SK-N-SH treated with all-trans-retinoic acid at 6 μM for 48 hours (cell line): Measurements from ENCODE around the gene MTTP.

Source experiments
- ATAC-seq: fragments of 200-7000 bp; cut with Tn5 transposase; 3 replicates; pipeline ENCODE4 v1.9.1; 2020; ENCODE audit warnings: mild to moderate bottlenecking, moderate library complexity
- ARNTL ChIP-seq: fragments of 450-650 bp; formaldehyde crosslinking; IDR thresholded peaks from 2 replicates; pipeline ENCODE4 v1.5.0; 2020; ENCODE audit warnings: low read depth, mild to moderate bottlenecking, moderate library complexity, borderline replicate concordance
- CSRNP3 ChIP-seq: fragments of 250-450 bp; sonication (Bioruptor Pico); IDR thresholded peaks from 2 replicates; pipeline ENCODE4 v1.5.1; 2021; ENCODE audit warnings: mild to moderate bottlenecking, moderate library complexity
- ESRRG ChIP-seq: fragments of 250-450 bp; sonication (Bioruptor Pico); IDR thresholded peaks from 2 replicates; pipeline ENCODE4 v1.6.1; 2021; ENCODE audit warnings: mild to moderate bottlenecking
- GLIS3 ChIP-seq: fragments of 250-450 bp; sonication (Bioruptor Pico); IDR thresholded peaks from 2 replicates; pipeline ENCODE4 v1.5.0; 2020; ENCODE audit warnings: mild to moderate bottlenecking, moderate library complexity
- ISL1 ChIP-seq: fragments of 250-450 bp; sonication (Bioruptor Pico); IDR thresholded peaks from 2 replicates; pipeline ENCODE4 v2.1.2; 2022; ENCODE audit warnings: mild to moderate bottlenecking, moderate library complexity
- OSR1 ChIP-seq: fragments of 250-450 bp; sonication (Bioruptor Pico); IDR thresholded peaks from 2 replicates; pipeline ENCODE4 v1.8.0; 2022; ENCODE audit warnings: moderate library complexity, mild to moderate bottlenecking, inconsistent platforms
- POU6F1 ChIP-seq: fragments of 250-450 bp; sonication (Bioruptor Pico); IDR thresholded peaks from 2 replicates; pipeline ENCODE4 v1.8.0; 2021; ENCODE audit warnings: low read depth, mild to moderate bottlenecking, moderate library complexity, borderline replicate concordance
- PPARA ChIP-seq: fragments of 250-450 bp; sonication (Bioruptor Pico); IDR thresholded peaks from 2 replicates; pipeline ENCODE4 v1.5.0; 2020; ENCODE audit warnings: mild to moderate bottlenecking, borderline replicate concordance
- RARB ChIP-seq: fragments of 250-450 bp; sonication (Bioruptor Pico); IDR thresholded peaks from 2 replicates; pipeline ENCODE4 v1.8.0; 2021; ENCODE audit warnings: mild to moderate bottlenecking, moderate library complexity
- SNAI2 ChIP-seq: fragments of 250-450 bp; sonication (Bioruptor Pico); IDR thresholded peaks from 2 replicates; pipeline ENCODE4 v1.5.0; 2020; ENCODE audit warnings: mild to moderate bottlenecking, moderate library complexity
- TCF4 ChIP-seq: fragments of 250-450 bp; sonication (Bioruptor Pico); IDR thresholded peaks from 2 replicates; pipeline ENCODE4 v1.8.0; 2021; ENCODE audit warnings: mild to moderate bottlenecking, moderate library complexity, borderline replicate concordance
- TOX ChIP-seq: fragments of 250-450 bp; sonication (Bioruptor Pico); IDR thresholded peaks from 2 replicates; pipeline ENCODE4 v1.8.0; 2021; ENCODE audit warnings: mild to moderate bottlenecking, moderate library complexity, borderline replicate concordance
- TSHZ2 ChIP-seq: fragments of 250-450 bp; sonication (Bioruptor Pico); IDR thresholded peaks from 2 replicates; pipeline ENCODE4 v1.5.0; 2020; ENCODE audit warnings: mild to moderate bottlenecking, moderate library complexity
- ZC3H10 ChIP-seq: fragments of 250-450 bp; sonication (Bioruptor Pico); IDR thresholded peaks from 2 replicates; pipeline ENCODE4 v1.5.1; 2021; ENCODE audit warnings: mild to moderate bottlenecking, moderate library complexity
- ZFP3 ChIP-seq: fragments of 250-450 bp; sonication (Bioruptor Pico); IDR thresholded peaks from 2 replicates; pipeline ENCODE4 v1.5.0; 2020; ENCODE audit warnings: mild to moderate bottlenecking, moderate library complexity
- ZNF565 ChIP-seq: fragments of 450-650 bp; formaldehyde crosslinking; conservative IDR thresholded peaks from 2 replicates; pipeline ENCODE4 v1.5.0; 2020; ENCODE audit warnings: low read depth, mild to moderate bottlenecking, moderate library complexity
- ZNF70 ChIP-seq: fragments of 450-650 bp; formaldehyde crosslinking; IDR thresholded peaks from 2 replicates; pipeline ENCODE4 v1.5.0; 2020; ENCODE audit warnings: mild to moderate bottlenecking, moderate library complexity
- ZNF8 ChIP-seq: fragments of 450-650 bp; formaldehyde crosslinking; IDR thresholded peaks from 2 replicates; pipeline ENCODE4 v1.5.0; 2020; ENCODE audit warnings: mild to moderate bottlenecking, moderate library complexity
- TF ChIP-seq, protein P1 (sequence below): fragments of 250-450 bp; sonication (Bioruptor Pico); IDR thresholded peaks from 2 replicates; pipeline ENCODE4 v1.8.0; 2020; ENCODE audit warnings: mild to moderate bottlenecking, moderate library complexity, borderline replicate concordance
- TF ChIP-seq, protein P2 (sequence below): fragments of 250-450 bp; sonication (Bioruptor Pico); IDR thresholded peaks from 2 replicates; pipeline ENCODE4 v1.5.1; 2020; ENCODE audit warnings: low read depth, mild to moderate bottlenecking, moderate library complexity

Gene MTTP

DNA sequence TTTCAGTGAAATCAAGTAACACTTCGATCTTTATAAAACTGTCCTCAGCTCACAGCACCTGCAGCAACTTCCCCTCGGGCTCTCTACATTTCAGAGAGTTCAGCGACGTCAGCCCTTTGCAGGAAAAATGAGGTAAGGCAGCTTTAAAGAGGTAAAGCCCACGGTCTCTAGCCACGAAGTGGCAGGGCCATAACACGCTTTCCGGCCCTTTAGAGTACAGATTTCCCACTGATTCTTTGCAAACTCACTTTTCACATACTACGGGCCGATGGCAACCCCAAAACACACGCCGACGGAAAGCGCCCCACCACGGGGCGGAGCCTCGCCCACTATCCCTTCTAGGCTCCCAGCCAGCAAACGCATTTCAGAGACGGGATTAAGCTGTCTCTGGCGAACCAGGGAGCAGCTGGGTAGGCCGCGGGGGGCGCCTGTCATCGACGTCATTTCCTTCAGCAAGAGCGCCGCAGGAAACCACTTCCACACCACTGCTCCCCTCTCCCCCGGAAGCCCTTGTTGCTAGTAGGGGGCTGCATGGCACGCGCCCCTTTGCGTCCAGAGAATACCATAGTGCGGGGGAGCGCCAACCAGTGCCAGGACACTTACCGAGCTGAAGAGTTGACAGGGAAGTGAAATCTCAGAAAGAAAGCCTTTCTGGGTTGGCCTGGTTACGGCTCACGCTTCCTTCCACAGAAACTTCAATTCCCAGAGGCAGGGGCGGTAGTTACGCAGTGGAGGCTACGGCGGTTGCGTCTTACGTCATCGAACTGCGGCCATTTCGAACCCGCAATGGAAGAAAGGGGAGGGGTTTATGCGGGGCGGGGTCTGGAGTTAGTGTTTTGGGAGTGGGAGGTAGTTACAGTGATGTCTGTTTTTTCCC lies 11.1 kb upstream of the MTTP start, which contains the start of gene TRMT10A:
Gene TRMT10A (minus strand): TSS at position 730 of the 877 bp plus-strand sequence. CDS start 4,701 bp downstream, outside the sequence.
- peak; percentile 98 for ATAC-seq
- TF ChIP-seq ZNF8 (CRISPR knock-in tag) (no peak), ARNTL (CRISPR knock-in tag) (no peak), ISL1 (CRISPR knock-in tag) (no peak), CSRNP3 (CRISPR knock-in tag) (no peak), RARB (CRISPR knock-in tag) (no peak), OSR1 (CRISPR knock-in tag) (no peak), PPARA (CRISPR knock-in tag) (no peak), ZNF70 (CRISPR knock-in tag) (no peak), ZFP3 (CRISPR knock-in tag) (no peak), TSHZ2 (CRISPR knock-in tag) (no peak), ESRRG (CRISPR knock-in tag) (no peak), TOX (CRISPR knock-in tag) (no peak), POU6F1 (CRISPR knock-in tag) (no peak), GLIS3 (CRISPR knock-in tag) (no peak), ZC3H10 (CRISPR knock-in tag) (no peak)
- TF ChIP-seq, protein P1, sequence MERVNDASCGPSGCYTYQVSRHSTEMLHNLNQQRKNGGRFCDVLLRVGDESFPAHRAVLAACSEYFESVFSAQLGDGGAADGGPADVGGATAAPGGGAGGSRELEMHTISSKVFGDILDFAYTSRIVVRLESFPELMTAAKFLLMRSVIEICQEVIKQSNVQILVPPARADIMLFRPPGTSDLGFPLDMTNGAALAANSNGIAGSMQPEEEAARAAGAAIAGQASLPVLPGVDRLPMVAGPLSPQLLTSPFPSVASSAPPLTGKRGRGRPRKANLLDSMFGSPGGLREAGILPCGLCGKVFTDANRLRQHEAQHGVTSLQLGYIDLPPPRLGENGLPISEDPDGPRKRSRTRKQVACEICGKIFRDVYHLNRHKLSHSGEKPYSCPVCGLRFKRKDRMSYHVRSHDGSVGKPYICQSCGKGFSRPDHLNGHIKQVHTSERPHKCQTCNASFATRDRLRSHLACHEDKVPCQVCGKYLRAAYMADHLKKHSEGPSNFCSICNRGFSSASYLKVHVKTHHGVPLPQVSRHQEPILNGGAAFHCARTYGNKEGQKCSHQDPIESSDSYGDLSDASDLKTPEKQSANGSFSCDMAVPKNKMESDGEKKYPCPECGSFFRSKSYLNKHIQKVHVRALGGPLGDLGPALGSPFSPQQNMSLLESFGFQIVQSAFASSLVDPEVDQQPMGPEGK (CRISPR knock-in tag), result no peak
- TF ChIP-seq, protein P2, sequence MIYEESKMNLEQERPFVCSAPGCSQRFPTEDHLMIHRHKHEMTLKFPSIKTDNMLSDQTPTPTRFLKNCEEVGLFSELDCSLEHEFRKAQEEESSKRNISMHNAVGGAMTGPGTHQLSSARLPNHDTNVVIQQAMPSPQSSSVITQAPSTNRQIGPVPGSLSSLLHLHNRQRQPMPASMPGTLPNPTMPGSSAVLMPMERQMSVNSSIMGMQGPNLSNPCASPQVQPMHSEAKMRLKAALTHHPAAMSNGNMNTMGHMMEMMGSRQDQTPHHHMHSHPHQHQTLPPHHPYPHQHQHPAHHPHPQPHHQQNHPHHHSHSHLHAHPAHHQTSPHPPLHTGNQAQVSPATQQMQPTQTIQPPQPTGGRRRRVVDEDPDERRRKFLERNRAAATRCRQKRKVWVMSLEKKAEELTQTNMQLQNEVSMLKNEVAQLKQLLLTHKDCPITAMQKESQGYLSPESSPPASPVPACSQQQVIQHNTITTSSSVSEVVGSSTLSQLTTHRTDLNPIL, result no peak

DNA sequence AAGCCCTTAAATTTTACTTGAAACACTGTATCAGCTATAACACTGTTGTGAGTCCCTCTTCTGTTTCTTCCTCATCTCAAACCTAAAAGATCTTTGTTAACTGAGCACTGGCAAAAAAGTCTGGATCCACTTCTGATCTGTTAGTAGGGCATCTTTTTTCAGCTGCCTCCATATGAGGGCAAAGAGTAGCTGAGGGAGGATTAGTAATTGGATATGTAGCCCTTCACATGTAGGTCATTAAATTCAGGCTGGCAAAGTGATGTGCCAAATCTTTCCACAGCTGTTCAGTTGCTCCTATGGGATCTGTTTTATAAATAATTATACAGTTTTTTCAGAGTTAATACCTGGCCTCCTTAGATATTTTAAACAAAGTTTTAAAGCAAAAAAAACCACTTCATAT lies 9.7 kb upstream of the MTTP start:
- TF ChIP-seq ZFP3 (CRISPR knock-in tag) (no peak), TOX (CRISPR knock-in tag) (no peak), ESRRG (CRISPR knock-in tag) (no peak), SNAI2 (no peak), ARNTL (CRISPR knock-in tag) (no peak), GLIS3 (CRISPR knock-in tag) (no peak), ZNF565 (no peak)
- no peak for ATAC-seq

DNA sequence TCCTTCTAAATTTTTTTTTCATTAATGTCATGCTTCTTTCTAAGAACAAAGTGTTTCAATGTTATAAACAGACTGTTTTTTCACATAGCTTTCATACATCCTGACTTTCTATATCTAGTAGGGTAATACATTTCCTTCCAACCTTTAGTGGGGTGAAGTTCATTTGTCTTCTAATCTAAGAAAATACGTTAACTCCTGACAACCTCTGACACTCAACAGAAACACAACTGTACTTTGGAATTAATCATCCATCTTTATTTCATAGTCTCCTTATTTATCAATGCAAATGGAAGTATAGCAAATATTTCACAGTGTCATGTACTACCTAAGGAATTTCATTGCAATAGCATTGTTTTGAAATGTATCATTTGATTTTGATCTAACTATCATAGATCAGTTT lies 2.7 kb upstream of the MTTP start:
- no peak for ATAC-seq
- TF ChIP-seq ESRRG (CRISPR knock-in tag) (no peak), TCF4 (no peak), TSHZ2 (CRISPR knock-in tag) (no peak), ISL1 (CRISPR knock-in tag) (no peak), ZFP3 (CRISPR knock-in tag) (no peak), CSRNP3 (CRISPR knock-in tag) (no peak)
- TF ChIP-seq, protein P1 (CRISPR knock-in tag), result no peak
